HG03378 (cell line): ENCODE measurements around the gene SMARCE1.

Experiments used
- ATAC-seq: cut with Tn5 transposase; IDR thresholded peaks from one replicate; pipeline ENCODE4 v1.9.1; 2021; ENCODE audit warnings: mild to moderate bottlenecking, moderate library complexity; ENCODE audit not compliant: unreplicated experiment

SMARCE1 gene

DNA sequence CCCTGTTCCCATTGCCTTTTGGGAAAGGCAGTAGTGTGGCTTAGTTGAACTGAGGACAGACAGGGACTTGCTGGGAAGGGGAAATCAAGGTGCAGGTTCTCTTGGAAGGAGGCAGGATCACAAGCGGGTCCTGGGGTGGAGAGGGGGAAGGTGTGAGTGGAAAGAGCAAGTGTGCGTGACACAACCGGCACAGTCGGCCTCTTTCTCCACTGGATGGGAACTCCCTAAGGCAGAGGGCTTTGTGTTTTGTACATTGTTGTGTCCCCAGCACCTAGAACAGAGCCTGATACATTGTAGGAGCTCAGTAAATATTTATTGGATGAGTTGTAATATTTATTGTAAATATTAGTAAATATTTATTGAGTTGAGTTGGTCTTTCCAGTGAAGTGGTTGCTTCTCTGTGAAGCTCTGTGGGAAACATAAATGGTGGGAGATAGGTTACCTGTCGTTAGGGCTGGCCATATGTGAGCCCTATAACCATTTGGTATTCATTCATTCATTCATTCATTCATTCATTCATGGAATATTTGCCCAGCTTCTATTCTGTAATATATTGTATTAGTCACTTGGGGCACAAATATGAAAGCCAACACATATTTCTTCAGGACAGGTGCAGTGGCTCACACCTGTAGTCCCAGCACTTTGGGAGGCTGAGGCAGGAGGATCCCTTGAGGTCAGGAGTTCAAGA lies 34.0 kb downstream of the SMARCE1 start:
- ATAC-seq = no peak

DNA sequence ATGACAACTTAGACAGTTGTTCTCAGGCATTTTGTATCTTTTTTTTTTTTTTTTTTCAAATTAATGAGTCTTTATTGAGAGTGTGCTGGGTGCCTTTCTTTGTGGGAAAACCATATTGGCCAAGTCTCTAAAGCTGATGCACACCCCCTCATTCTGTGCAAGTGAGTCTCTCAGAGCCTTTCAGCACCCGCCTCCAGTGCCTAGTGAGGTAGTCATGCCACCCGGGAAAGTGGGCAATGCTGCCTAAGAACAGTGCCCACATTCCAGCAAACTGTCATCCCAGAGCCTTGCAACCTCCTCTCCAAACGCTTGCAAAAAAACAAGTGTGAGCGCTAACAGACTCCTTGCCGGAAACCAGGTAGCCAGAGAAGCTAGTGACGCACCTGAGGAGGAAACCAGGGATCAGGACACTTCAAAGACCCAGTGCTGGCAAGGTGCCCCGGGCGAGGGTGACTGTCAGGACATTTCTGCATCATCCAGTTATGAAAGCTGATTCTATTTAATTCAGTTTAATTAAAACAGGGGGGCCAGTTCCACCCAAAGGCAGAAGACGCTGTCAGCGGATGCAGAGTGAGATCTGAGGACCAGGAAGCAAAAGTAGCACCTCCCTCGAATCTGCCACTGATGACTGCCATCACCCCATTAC lies 34.9 kb downstream of the SMARCE1 start:
- no peak for ATAC-seq

- ATAC-seq = no peak
These were observed 35.7 kb downstream of the SMARCE1 start for GRCh38 chr17:40611840-40612474.

GRCh38 chr17:40610359-40610758 lies 37.3 kb downstream of the SMARCE1 start:
- no peak for ATAC-seq

- no peak for ATAC-seq
These were observed 39.5 kb downstream of the SMARCE1 start for GRCh38 chr17:40608061-40608581.

DNA sequence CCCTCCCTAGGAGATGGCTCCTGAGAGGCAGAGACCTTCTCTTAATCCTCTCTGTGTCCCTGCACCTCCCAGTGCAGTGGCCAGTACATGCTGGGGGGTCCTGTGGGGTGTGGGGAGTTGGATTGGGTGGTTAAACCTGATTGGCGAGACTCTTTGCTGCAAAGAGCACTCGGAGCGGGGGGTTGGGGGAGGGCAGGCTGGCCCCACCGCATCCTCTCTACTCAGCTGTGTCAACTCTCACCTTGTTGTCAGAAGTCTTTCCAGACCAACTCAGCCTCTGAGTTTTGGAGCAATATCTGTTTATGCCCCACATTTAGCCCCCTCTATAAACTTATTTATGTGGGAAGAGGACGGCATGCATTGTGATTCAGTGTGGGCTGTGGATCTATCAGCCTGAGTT lies 40.0 kb downstream of the SMARCE1 start:
- ATAC-seq = no peak

- no peak for ATAC-seq
These were observed 40.9 kb downstream of the SMARCE1 start for GRCh38 chr17:40606548-40607353.

GRCh38 chr17:40605306-40605705 lies 42.3 kb downstream of the SMARCE1 start:
- ATAC-seq = no peak

DNA sequence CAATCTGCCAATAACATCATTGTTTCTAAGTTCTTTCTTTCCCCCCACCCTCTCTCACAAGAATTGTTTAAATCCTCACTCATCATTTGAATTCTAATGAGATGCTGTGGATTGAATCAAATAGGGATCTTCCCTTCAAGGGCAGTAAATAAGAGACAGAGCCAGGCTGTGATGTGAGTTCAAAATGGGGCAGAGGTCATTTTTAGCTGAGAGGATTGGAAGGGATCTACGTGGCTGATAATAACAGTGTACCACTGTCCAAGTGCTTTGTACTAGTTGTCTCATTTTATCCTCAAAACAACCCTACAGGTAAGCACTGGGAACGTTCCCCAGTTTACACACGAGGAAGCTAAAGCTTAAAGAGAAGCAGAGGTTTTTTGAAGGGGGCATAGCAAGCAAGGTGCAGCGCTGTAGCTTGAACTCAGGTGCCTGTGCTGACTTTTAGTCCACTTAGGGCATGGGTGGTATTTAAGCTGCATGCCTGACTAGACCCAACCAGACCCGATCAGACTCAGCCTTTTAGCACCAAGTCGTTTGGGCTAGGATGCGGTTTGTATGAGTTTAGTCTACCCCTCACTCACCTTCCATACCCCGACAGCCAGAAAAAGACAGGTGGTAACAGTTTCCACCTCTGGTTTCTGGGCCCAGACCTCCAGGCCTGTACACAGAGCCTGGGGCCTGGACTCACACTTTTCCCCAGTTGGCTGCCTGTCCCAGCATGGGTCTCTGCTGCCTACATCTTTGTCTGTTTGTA lies 43.1 kb downstream of the SMARCE1 start:
- ATAC-seq = no peak

DNA sequence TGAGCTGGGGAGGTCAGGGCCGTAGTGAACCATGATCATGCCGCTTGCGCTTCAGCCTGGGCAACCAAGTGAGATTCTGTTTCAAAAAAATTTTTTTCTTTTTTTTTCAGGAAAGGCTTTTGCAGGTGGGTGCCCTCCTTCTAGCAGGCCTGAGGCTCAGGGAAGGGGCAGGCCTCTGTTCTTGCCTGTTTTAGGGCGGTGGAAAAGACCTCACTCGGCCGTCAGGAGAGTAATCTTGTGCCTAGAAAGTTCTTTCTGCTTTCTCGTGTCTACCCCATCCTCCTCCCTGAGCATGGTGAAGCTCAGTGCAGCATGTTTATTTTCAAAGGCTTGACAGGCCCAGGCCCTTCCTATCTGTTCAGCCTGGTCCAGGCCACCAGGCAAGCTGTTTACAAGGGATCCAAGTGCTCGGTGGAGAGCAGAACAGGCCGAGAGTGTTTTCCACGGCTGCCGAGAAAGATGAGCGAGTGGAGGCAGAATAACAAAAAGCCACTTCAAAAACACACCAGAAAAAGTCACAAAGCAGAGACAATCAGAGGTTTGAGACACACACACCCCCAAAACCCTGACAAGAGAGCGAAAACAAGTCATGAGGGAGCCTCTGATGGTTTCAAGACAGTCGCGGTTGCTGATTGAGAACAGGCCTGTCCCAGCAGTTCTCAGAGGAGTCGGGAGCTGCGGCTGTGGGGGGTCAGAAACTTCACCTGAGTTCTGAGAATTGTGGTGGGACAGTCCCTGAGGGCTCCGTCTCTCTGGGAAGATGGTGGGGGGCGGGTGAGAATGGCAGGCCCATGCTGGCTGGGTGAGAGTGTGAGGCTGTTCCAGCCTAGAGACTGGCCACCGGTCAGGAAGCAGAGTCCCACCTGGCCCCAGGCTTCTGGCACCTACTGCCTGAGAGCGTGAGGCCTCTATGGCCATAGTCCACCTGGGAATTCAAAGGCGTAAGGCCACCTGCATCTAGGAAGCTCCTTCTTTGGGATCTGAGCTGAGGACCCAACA lies 44.9 kb downstream of the SMARCE1 start:
- no peak for ATAC-seq

DNA sequence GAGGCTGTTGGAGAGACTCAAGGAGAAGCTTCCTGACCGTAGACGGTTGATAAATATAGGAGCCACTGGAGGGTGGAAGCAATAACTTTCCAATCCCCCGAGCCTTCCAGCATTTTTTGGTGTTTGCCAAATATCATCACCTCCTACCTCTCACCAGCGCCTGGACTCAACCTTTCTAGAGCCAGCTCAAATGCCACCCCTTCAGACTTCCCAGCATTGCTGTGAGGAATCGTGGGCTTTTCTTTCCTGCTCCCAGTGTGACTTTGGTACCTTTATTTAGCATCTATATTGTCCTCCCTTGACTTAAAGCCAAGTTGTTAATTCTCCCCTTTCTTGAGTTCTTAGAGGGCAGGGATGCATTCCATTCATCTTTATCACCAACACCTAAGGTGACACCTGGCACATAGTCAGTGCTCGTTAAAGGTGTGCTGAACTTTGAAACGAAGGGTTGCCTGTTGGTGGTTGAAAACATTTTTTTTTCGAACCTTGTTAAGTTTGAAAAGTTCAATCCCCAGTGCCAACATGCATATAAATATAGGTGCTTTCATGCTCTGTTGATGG lies 47.1 kb downstream of the SMARCE1 start:
- no peak for ATAC-seq

DNA sequence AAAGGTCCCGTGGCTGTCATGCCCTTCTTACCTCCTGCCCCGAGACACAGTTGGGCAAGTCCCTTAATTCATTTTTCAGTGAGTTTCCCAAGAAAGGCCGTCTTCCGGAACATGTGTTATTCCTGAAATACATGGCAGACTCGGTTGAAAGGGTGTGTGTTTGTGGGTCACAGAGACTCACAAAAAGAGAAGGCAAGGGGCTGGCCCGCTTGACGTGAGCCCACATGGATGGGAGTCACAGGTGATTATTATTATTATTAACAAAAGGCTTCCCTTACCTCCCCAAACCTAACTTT lies 48.2 kb downstream of the SMARCE1 start:
- no peak for ATAC-seq

DNA sequence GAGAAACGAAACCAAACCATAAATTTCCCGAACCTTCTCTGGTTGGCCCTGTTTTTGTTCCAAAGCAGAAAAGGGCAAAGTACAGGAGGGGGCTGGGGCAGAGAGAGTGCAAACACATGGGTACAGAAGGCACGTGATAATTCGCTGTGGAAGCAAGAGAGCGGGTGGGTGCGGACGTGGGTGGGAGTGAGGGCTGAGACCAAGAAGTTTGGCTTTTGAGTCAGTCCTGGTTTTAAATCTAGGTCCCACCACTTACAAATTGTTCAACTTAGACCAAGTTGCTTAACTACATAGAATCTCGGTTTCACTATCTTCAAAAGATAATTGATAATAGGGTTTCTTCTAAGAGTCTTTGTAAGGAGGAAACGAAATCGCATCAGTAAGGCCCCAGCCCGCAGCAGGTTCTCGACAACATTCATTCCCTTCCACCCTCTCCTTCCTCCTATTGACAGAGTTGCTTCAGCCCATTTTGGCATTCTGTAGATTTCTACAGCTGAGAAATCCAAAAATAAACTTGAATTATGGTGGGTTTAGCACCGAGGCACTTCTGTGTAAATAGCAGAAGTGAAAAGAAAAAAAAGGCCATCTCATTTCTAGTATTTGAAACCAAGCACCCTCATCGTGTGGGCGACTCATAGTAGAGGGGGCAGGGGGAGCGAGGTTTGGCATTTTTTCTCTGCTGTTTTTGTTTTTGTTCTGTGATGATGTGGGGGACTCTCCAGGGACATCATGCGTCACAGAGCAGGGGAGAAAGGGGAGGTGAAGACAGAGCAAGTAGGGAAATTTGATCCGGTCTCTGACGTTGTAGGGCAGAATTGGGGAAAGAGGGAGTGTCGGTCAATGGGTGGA lies 48.8 kb downstream of the SMARCE1 start:
- peak; percentile 60 for ATAC-seq

DNA sequence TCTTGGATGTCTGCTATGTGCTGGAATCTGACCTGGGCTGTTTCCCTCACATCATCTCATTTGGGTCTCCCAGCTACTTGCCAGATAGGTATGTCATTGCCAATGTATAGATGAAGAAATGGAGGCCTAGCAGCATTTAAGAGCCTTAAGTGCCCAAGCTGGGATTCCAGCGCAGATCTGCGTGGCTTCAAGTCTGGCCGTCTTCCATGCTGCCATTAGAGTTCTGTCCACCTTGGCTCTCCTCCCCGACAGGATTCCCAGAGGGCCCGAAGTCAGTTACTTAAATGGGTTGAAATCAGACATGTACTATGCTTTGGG lies 49.4 kb downstream of the SMARCE1 start:
- ATAC-seq = no peak

GRCh38 chr17:40597556-40598300 lies 49.9 kb downstream of the SMARCE1 start:
- ATAC-seq = no peak

DNA sequence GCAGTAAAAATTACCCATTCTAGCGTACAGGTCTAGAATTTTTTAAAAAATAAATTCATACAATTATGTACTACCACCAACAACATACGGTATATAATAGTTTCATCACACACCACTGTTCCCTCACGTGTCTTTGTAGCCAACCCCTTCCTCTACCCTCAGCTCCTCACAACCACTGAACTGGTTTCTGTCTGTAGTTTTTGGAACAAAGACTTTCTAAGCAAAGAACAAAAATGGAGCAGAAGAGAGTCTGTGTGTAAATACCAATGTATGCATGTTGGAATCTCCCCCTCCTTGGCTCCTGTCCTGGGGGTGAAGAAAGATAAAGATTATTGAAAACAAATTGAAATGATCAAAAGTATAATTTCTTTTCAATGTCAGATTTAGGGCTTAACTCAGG lies 50.5 kb downstream of the SMARCE1 start:
- ATAC-seq = no peak

DNA sequence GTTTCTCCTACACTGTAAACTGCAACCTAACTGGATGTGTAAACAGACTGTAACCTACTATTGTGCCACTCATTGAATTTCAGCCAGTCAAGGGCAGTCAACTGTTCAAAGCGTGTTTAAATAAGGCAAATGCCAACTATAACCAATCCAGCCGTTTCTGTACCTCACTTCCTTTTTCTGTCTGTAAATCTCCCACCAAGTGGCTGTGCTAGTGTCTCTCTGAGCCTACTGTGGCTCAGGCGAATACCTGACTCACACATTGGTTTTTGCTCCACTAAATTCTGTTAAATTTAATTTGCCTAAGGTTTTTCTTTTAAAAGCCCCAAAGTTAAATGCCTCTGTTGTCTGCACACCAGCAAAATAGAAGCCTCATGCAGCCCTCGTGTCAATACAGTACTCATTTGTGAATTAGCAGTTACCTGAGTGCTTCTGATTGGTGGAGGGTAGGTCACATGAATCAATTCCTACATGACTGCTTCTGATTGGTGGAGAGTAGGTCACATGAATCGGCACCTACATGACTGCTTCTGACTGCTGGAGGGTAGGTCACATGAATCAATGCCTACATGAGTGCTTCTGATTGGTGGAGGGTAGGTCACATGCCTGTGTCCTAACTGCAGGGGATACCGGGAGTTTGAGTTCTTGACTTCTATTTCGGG lies 51.2 kb downstream of the SMARCE1 start:
- ATAC-seq = no peak
